Fibroblast of mammary gland (primary cell): Measurements from ENCODE around the gene JUNB.

Experiments used
- DNase-seq: peaks from one replicate; pipeline ENCODE4 v3.0.0-alpha.2; 2010; ENCODE audit warnings: low read depth
- H3K4me3 ChIP-seq: 2 replicates; pipeline ENCODE4 v1.5.1; 2011; ENCODE audit warnings: low read depth, mild to moderate bottlenecking, low read length, moderate library complexity; ENCODE audit not compliant: control insufficient read depth
- CTCF ChIP-seq: conservative IDR thresholded peaks from 2 replicates; pipeline ENCODE4 v1.5.1; 2011; ENCODE audit warnings: low read depth, low read length, inconsistent platforms; ENCODE audit not compliant: control insufficient read depth, insufficient read depth

JUNB gene

DNA sequence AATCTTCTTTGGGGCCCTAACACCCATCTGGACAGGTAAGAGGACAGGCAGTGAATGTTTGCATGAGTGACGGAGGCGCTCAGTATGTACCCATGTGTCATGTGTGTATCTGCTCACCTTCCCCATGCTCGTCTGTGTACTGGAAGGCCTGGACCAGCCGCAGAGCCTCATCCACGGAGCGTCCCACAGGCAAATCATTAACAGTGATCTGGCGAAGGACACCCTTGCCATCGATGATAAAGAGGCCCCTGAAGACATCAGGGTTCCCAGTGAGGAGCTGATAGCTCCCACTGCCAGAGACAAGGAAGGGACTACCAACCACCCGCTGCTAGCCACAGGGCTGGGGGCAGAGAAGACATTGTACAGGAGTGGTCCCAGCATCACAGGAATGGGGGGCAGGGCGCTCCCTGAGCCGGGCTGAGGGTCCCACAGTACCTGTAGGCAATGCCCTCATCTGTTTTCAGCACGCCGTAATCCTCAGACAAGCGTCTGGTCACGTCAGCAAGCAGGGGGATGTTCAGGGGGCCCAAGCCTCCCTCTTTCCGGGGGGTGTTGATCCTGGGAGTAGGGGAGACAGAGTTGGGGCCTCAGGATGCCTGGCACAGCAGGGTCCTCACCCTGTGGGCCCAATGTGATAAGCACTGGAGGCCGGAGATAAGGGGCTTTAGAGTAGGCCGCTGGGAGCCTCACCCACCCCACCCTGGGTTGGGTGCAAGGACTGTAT is 8.6 kb downstream of the JUNB start:
- no peak for DNase-seq
- H3K4me3 ChIP-seq: no peak overlapping the region
- TF ChIP-seq CTCF: no peak

- H3K4me3 ChIP-seq: peak overlapping the region; percentile 83
- no peak for TF ChIP-seq CTCF
- DNase-seq: no peak
Observed at GRCh38 chr19:12800466-12800770, 9.1 kb downstream of the JUNB start.

DNA sequence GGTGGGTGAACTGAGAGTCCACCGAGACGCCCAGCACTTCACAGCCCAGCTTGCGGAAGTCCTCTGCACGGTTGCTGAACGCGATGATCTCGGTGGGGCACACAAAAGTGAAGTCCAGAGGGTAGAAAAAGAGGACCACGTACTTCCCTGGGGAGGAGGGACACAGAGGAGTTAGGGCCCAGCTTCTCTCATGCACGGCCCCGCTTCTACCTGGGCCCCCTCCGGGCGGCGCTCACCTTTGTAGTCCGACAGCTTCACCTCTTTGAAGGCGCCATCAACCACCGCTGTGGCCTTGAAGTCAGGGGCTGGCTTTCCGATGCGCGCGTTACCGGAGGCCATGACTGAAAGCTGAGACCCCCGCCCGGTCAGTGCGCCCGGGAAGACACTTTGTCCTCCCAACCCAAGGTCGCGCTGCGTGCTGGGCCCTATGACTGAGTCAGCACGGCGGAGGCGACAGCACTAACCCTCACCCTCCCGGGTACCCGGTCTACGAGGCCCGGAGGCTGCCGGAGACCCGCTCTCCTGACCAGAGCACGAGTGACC is 9.7 kb downstream of the JUNB start:
- no peak for DNase-seq
- peak overlapping the region; percentile 83 for H3K4me3 ChIP-seq
- no peak for TF ChIP-seq CTCF

DNA sequence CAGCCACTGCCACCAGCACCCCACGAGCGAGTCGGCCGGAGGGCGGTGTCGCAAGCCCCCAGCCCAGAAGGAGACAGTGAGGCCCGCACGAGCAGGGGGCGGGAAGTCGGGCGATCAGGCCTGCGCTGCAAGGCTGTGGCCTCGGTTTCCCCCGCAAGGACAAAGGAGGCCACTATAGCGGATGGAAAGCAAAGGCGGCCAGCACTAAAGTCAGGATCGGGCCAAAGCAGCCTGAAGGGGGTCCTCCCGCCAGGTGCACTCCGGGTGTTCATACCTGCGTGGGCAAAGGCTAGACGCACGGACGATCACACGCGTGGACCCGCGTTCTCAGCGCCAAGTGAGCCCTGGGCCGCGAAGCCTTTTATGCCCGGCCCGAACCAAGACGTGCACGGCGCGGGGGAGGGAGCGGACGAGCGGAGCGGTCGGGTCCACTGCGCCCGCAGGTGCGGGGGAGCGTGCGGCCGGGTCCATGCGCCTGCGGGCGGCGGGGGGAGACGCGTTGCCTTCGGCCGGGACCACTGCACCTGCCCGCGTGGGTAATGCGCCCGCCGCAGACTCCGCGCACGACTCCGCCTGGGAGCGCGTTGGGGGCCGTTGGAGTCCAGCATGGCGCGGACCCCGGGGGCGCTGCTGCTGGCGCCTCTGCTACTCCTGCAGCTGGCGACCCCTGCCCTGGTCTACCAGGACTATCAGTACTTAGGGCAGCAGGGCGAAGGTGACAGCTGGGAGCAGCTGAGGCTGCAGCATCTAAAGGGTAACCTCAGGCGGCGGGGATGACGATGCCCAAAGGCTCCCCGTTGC is 10.4 kb downstream of the JUNB start, which contains the start of the genes PRDX2 and THSD8:
Gene PRDX2 (minus strand): TSS at position 335 of the 801 bp plus-strand sequence. CDS start 539 bp downstream, outside the sequence.
Gene THSD8 (plus strand): TSS at position 604 of the 801 bp plus-strand sequence. CDS start 3 bp downstream, at position 607.
- H3K4me3 ChIP-seq: peak within 1 kb of the TSS; percentile 83
- TF ChIP-seq CTCF: no peak
- DNase-seq: peak; percentile 56

DNA sequence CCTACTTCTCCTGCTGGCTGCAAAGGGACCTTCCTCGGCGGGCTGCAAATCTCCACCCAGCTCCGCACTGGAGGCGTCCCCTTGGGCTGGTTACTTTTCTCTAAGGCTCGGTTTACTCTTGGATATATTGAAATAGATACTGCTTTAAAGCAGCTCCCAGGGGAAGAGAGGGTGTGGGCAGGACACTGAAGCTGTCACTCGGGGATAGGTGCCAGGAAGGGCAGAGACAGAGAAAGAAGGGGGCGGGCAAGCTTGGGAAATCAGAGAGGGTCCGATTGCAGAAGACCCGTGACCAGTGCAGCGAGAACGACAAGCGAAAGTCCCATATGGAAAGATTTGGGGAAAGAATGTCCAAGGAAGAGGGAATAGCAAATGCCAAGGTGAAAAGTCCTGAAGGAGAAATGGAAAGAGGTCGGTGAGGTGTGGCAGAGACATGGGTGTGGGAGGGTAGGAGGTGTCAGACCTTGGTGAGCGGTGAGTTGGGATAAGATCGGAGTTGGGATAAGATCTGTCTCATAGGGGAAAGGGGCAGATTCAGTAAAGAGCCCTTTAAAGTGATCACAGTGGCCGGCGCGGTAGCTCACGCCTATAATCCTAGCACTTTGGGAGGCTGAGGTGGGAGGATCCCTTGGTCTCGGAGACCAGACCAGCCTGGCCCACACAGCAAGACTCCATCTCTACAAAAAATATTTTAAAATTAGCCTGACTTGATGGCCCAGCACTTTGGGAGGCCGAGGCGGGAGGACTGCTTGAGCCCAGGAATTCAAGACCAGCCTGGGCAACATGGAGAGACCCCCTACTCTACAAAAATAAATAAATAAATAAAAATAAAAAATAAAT is 11.2 kb downstream of the JUNB start:
- no peak for TF ChIP-seq CTCF
- DNase-seq: peak; percentile 10
- H3K4me3 ChIP-seq: peak overlapping the region; percentile 83

- no peak for TF ChIP-seq CTCF
- H3K4me3 ChIP-seq: no peak overlapping the region
- no peak for DNase-seq
Observed at GRCh38 chr19:12804051-12804450, 12.8 kb downstream of the JUNB start.
